Stimulated activated effector memory CD8-positive, alpha-beta T cell treated with anti-CD3 and anti-CD28 coated beads, Interleukin-12 subunit alpha, Interleukin-12 subunit beta, amount 100 ng/mL, for 72 hours (primary cell): ENCODE measurements around the gene IGFL3.
"Not testable (repeated sequence)": the region's sequence is repeated elsewhere in the genome, so short reads cannot be mapped to it uniquely, and the experiment has no call there.

Experiments
- ATAC-seq: fragments of 150-1000 bp; cut with Tn5 transposase; 2 replicates; pipeline ENCODE4 v1.10.0; 2021
- DNase-seq, 2 donors: peaks; one replicate each; pipeline ENCODE4 v3.0.0; 2021 to 2022; ENCODE audit warnings: low spot score in 2 of 2
- H3K27ac Mint-ChIP-seq: one replicate; pipeline ENCODE4 v1.8.0; 2022; ENCODE audit warnings: mild to moderate bottlenecking, mixed read lengths
- H3K36me3 Mint-ChIP-seq: one replicate; pipeline ENCODE4 v1.8.0; 2022; ENCODE audit warnings: mild to moderate bottlenecking, mixed read lengths
- H3K4me1 Mint-ChIP-seq: one replicate; pipeline ENCODE4 v1.8.0; 2022; ENCODE audit warnings: mixed read lengths
- H3K4me3 Mint-ChIP-seq: one replicate; pipeline ENCODE4 v1.8.0; 2022; ENCODE audit warnings: mild to moderate bottlenecking, mixed read lengths
- H3K9me3 Mint-ChIP-seq: one replicate; pipeline ENCODE4 v1.8.0; 2022; ENCODE audit warnings: mixed read lengths

Gene IGFL3

DNA sequence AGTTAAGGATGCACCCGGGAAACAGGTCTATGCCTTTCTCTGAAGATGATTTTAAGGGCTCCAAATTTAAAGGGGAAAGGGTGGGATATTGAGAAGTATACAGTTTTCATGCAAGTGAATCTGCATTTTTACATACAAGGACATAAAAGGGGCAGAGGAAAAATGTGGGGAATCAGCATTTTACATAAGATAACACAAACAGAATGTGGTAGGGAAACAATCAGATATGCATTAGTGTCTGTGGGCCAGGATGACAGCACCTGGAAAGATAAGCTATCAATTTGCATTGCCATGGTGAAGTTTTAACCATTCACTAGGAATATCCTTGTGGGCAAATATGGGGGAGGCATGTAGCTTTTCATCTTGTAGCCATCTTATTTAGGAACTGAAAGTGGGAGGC lies 24.1 kb downstream of the IGFL3 start:
- ATAC-seq (no peak), DNase-seq (no peak)
- H3K36me3 Mint-ChIP-seq = no peaks in the 10 kb centered on the region
- no peak overlapping the region for H3K4me3 Mint-ChIP-seq
- no peak overlapping the region for H3K27ac Mint-ChIP-seq
- peaks cover 9% of the 10 kb centered on the region for H3K9me3 Mint-ChIP-seq
- H3K4me1 Mint-ChIP-seq = no peaks in the 10 kb centered on the region

DNA sequence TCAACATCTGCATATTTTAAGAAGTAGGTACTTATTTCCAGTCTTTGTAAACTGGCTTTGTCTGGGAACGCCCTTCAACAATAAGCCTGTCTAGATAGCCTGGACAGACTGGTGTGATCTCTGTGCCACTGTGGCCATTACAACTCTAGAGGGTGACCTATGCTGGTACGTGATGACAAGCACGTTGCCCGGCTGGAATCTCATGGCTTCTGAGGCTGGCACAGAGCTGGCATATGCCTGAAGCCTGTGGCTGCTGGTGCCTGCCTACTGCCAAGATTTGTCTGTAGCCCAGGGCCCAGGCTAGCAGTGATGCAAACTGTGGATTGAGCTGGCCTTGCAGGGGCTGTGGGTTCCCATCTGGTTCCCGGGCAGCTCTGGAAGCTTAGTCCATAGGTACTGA lies 34.0 kb downstream of the IGFL3 start:
- H3K27ac Mint-ChIP-seq = no peak overlapping the region
- H3K36me3 Mint-ChIP-seq = no peaks in the 10 kb centered on the region
- ATAC-seq (no peak), DNase-seq (no peak)
- H3K4me1 Mint-ChIP-seq = no peaks in the 10 kb centered on the region
- peaks cover 18% of the 10 kb centered on the region for H3K9me3 Mint-ChIP-seq
- no peak overlapping the region for H3K4me3 Mint-ChIP-seq

DNA sequence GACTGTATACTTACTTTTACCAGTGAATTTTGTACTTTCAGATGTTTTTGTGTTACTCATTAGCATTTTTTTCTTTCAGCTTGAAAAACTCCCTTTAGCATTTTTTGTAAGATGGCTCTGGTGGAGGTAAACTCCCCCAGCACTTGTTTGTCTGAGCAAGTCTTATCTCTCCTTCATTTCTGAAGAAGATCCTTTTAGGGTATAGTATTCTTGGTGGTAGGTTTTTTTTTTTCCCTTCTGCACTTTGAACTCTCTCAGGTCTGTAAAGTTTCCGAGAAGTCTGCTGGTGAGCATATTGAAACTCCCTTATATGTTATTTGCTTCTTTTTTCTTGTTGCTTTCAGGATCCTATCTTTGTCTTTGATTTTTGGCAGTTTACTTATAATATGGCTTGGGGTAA lies 35.1 kb downstream of the IGFL3 start:
- ATAC-seq (no peak), DNase-seq (no peak)
- no peak overlapping the region for H3K4me3 Mint-ChIP-seq
- H3K27ac Mint-ChIP-seq = no peak overlapping the region
- peaks cover 22% of the 10 kb centered on the region for H3K9me3 Mint-ChIP-seq
- H3K4me1 Mint-ChIP-seq = no peaks in the 10 kb centered on the region
- H3K36me3 Mint-ChIP-seq = no peaks in the 10 kb centered on the region

DNA sequence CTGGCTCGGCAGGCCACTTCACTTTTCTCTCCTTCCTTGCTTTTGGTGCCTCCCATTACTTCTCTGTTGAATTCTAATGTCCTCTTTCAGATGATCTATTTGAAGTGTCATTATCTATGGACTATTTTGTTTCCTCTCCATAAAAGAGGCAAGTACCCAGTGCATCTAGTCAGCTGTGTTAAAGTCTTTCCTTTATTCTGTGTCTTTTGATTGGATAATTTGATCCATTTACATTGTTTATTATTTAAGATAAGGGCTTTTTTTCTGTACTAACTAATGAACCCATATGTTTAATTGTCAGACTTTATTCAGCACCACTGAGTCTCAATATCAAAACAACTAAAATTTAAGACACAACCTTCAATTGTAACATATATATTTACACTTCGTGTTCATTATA lies 36.4 kb downstream of the IGFL3 start:
- H3K9me3 Mint-ChIP-seq = peaks cover 22% of the 10 kb centered on the region
- no peaks in the 10 kb centered on the region for H3K4me1 Mint-ChIP-seq
- no peak overlapping the region for H3K27ac Mint-ChIP-seq
- no peak for DNase-seq
- no peaks in the 10 kb centered on the region for H3K36me3 Mint-ChIP-seq
- ATAC-seq = no peak
- H3K4me3 Mint-ChIP-seq = no peak overlapping the region

DNA sequence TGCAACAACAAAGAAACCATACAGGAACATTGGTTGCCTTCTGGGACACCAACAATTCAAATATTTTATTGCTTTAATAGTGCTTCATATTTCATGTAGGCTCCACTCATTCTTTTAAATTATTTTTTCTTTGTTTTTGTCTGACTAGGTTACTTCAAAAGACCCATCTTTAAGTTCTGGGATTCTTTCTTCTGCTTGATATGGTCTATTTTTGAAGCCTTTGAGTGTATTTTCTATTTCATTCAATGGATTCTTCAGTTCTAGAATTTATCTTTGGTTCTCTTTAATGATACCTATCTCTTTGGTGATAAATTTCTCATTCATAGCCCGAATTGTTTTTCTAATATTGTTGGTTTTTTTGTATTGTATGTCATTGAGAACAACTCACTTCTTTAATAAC lies 38.6 kb downstream of the IGFL3 start:
- H3K4me1 Mint-ChIP-seq = no peaks in the 10 kb centered on the region
- no peaks in the 10 kb centered on the region for H3K36me3 Mint-ChIP-seq
- H3K27ac Mint-ChIP-seq = no peak overlapping the region
- H3K9me3 Mint-ChIP-seq = peaks cover 22% of the 10 kb centered on the region
- DNase-seq (no peak), ATAC-seq (no peak)
- no peak overlapping the region for H3K4me3 Mint-ChIP-seq

DNA sequence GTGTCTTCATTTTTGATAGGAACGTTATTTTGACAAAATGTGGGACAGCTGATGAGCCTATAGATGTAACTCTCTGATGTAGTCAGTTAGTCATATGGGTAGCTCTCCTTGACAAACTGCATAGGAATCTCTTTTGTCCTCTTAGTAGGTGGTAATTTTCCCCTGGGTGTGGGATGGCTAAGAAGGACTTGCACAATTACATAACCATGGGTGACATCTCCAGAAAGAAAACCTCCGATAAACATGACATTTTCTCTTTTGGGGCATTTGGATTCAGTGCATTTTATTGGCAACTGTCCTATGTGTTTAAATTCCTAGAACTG lies 41.8 kb downstream of the IGFL3 start:
- H3K27ac Mint-ChIP-seq = no peak overlapping the region
- no peaks in the 10 kb centered on the region for H3K36me3 Mint-ChIP-seq
- no peak overlapping the region for H3K4me3 Mint-ChIP-seq
- H3K4me1 Mint-ChIP-seq = no peaks in the 10 kb centered on the region
- DNase-seq = no peak
- H3K9me3 Mint-ChIP-seq = peaks cover 11% of the 10 kb centered on the region
- no peak for ATAC-seq

DNA sequence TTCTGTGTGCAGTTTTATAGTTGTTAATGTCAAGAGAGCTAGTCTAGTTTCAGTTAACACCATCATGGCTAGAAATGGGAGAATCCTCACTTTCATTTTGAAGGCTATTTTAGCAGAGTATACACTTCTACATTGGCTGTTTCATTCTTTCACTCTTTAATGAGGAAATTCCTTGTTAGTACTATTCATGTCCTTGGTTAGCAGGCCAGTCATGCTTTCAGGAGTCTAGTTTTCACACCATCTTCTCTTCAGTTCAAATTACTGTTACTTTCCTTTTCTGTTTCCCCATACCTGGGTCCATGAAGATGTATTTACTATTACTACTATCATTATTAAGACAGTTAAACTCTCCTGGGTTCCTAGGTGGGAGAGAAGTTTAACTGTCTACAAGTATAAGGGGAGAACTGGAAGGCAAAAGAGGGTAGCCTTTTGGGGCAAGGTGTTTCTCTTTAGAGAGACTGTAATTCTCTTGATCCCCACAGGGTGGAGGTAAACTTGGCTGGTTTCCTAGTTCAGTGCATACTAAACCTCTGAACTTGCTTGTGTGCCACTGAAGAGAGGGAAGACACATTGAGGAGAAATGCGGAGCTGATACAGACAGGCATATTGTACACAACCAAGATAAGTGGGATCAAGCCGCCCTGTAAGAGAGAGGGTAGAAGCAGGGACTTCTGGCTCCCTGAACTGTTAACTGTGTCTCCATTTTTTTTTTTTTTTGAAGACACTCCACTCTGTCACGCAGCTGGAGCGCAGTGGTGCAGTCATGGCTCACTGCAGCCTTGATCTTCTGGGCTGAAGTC lies 42.4 kb downstream of the IGFL3 start:
- Mint-ChIP-seq H3K4me3 (no peak overlapping the region), H3K36me3 (no peaks in the 10 kb centered on the region), H3K4me1 (peaks cover 2% of the 10 kb centered on the region), H3K27ac (no peak overlapping the region), H3K9me3 (peaks cover 11% of the 10 kb centered on the region)
- DNase-seq = no peak
- ATAC-seq = peak; percentile 47

DNA sequence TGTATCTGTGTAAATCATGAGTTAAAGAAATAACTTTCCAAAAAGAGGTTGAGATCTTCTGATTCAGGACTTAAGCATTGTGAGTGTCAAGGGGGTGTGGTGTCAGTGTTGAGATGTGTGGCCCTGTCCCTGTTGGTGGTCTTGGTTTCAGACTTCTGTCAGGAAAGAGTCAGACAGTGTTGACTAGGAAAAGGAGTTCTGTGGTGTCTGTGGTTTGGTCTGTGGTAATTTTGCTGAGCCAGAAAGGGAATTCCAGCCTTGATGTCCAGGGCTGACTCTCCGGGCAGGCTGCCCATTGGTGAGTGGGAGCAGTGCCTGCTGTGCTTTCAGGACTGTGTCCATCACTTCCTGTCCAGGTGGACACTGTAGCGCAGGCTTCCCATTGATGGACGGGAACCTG lies 43.9 kb downstream of the IGFL3 start:
- Mint-ChIP-seq H3K4me3 (no peak overlapping the region), H3K36me3 (no peaks in the 10 kb centered on the region), H3K9me3 (peaks cover 4% of the 10 kb centered on the region), H3K4me1 (peaks cover 8% of the 10 kb centered on the region), H3K27ac (no peak overlapping the region)
- no peak for ATAC-seq
- DNase-seq = no peak

DNA sequence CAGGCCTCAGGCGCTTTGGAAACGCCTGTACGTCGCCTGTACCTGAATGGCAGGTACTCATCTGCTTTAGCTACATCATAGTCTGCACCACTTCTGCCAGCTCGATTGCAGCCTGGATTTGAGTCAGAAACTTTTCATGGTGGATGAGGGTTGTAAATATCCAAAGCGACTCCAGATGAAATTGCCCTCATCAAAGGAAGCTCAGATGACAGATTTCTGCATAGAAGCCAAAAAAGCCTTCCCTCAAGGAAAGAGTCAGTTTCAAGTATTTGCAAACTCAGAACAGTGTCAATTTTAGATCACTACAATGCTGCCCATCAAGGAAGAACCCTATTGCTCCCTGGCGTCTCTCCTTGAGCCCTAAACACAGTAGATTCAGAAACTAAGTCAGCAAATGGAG lies 44.9 kb downstream of the IGFL3 start:
- ATAC-seq (no peak), DNase-seq (no peak)
- Mint-ChIP-seq H3K9me3 (no peaks in the 10 kb centered on the region), H3K4me3 (no peak overlapping the region), H3K36me3 (no peaks in the 10 kb centered on the region), H3K27ac (no peak overlapping the region), H3K4me1 (peaks cover 8% of the 10 kb centered on the region)

DNA sequence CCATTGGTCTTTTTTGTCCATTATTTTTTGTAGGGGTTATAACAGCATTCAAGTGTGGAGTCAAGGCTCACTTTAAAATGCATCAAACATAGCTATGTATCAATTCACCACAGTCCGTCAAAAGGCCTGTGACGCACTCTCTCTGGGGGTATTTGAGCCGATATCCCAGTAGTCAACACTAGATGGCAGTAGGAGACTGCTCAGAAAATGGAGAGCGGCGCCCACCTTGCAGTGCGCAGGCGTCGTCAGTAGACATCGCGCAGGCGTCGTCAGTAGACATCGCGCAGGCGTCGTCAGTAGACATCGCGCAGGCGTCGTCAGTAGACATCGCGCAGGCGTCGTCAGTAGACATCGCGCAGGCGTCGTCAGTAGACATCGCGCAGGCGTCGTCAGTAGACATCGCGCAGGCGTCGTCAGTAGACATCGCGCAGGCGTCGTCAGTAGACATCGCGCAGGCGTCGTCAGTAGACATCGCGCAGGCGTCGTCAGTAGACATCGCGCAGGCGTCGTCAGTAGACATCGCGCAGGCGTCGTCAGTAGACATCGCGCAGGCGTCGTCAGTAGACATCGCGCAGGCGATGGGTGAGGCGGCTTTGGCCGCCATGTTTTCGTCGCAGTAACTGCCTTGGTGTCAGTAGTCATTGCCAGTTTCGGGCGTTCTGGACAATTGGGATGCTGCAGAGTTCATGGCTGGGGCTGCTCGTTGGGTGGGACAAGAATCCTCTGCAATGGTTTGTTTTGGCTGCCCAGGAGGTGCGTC lies 45.7 kb downstream of the IGFL3 start:
- not testable (repeated sequence) for H3K4me1 Mint-ChIP-seq, H3K27ac Mint-ChIP-seq, H3K36me3 Mint-ChIP-seq, H3K9me3 Mint-ChIP-seq, H3K4me3 Mint-ChIP-seq
- DNase-seq (peak; percentile 18 to 59), ATAC-seq (peak; percentile 52)

DNA sequence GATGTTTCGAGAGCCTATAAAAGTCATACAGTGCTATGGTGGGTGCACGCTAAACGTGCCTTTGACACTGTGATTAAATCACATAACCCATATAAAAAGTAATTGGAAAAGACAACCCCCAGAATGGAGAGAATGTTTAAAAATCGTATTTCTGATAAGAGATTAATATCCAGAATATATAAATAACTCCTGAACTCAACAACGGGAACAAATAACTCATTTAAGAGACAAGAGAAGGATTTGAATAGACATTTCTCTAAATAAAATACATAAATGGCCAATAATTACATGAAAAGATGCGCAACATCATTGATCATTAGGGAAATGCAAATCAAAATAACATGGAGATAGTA lies 46.7 kb downstream of the IGFL3 start:
- Mint-ChIP-seq H3K36me3 (no peaks in the 10 kb centered on the region), H3K9me3 (no peaks in the 10 kb centered on the region), H3K27ac (no peak overlapping the region), H3K4me3 (no peak overlapping the region), H3K4me1 (peaks cover 8% of the 10 kb centered on the region)
- DNase-seq = no peak
- ATAC-seq = no peak

DNA sequence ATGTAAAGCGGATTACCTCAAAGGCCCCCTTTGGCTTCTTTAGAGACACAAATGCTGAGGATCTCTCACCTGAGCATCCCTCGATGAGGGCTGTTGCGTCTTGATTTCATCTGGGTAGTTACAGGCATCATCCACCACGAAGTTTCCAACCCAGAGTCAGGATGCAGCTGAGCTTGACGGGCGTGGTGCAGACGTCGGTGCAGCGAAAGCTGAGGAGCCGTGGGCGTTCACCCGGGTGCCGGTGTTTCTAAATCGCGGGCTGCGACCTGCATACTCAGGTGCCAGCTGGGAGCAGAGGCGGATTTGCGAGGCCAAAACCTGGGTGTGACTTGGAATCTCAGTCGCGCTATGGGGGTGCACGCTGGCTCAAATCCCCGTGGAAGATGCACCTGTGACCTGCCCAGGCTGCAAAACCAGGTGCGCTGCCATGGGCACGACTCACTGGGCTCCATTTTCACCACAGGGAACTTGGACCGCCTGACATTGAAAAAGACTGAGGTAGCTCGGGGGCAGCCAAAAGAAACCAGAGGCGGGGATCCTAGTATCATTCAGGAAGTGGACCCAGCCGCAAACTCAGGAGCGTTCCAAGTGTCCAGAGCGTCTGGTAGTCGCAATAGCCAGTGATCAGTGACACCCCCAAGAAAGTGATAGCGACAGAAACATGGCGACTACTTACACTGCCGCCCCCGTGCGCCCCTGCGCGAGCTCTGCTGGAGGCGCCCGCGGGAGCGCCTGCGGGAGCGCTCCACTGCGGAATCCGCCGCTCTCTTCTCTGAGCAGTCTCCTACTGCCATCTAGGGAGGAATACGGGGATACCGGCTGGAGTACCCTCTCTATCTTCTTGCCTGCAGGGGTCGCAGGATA lies 47.3 kb downstream of the IGFL3 start:
- ATAC-seq (peak; percentile 58), DNase-seq (no peak)
- H3K4me3 Mint-ChIP-seq = no peak overlapping the region
- H3K36me3 Mint-ChIP-seq = no peaks in the 10 kb centered on the region
- H3K9me3 Mint-ChIP-seq = no peaks in the 10 kb centered on the region
- H3K27ac Mint-ChIP-seq = no peak overlapping the region
- H3K4me1 Mint-ChIP-seq = peaks cover 8% of the 10 kb centered on the region

DNA sequence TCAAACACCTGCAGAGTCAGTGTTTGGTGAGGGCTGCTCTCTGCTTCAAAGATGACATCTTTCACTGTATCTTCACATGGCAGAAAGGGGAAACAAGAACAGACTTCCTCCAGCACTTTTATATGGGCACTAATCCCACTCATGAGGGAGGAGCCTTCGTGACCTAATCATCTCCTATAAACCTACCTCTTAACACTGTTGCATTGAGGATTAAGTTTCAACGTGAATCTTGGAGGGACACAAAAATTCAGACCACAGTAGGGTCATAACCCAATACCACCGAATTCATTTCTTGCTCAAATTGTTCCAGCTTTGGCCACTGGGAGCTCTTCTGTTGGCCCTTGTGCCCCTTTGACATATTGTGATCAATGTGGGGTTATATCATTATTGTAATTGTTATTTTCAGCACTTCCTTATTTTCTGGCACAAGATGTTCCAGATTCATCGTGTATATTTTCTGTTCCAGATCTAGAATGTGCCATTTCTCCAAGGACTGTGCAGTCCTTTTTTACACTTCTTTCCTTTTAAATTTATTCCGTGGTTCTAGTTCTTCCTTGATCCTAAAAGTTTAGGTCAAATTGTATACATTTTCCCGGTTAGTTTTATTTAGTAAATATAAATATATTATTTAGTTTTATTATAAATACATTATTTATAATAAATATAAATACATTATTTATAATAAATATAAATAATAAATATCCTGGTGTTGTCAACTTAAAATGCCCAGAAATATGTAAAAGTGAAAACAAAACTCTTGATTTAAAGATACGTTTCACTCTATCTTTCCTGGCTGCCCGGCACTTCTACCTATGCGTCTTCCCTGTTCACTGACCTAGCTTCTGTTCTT lies 48.2 kb downstream of the IGFL3 start:
- H3K36me3 Mint-ChIP-seq = no peaks in the 10 kb centered on the region
- no peak overlapping the region for H3K4me3 Mint-ChIP-seq
- H3K27ac Mint-ChIP-seq = no peak overlapping the region
- no peak for DNase-seq
- no peaks in the 10 kb centered on the region for H3K9me3 Mint-ChIP-seq
- H3K4me1 Mint-ChIP-seq = peaks cover 8% of the 10 kb centered on the region
- ATAC-seq = no peak

DNA sequence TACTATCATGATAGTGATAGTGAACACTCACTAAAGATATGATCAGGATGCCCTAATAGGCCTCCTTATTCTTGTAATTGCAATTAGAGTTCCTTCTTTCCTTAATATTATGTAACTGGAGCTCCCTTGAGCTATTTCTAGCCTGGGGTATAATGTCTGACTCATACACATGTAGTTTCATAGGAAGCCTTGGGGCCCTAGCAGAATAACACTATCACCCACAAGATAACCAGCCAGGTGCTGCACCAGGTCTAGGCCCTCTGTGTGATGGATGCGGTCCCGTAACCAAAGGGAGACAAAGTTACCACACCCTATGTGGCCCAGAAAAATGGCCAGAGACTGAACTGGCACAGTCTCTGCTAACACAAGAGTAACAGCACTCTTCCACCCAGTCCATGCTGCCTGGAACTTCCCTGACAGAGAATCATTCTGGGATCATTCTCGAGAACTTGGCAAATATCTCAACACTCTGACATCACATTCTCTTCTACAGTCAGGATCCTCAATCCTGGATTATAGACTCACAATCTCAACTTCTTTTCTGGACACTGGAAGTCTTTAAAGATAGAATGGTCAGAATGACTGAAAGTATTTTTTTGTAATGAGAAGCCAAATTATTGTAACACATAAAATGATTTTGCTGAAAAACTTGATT lies 51.1 kb downstream of the IGFL3 start:
- peaks cover 8% of the 10 kb centered on the region for H3K4me1 Mint-ChIP-seq
- H3K4me3 Mint-ChIP-seq = no peak overlapping the region
- no peaks in the 10 kb centered on the region for H3K36me3 Mint-ChIP-seq
- H3K9me3 Mint-ChIP-seq = no peaks in the 10 kb centered on the region
- no peak overlapping the region for H3K27ac Mint-ChIP-seq
- no peak for ATAC-seq
- DNase-seq = no peak
